Sigmoid colon (tissue), 7 donors: ENCODE data around the gene PLOD3. TPM values are rescaled to one million over a fixed set of nuclear protein-coding genes. Genes with fewer than 3 reads are reported as not detected.
"Not testable (repeated sequence)": the region's sequence is repeated elsewhere in the genome, so short reads cannot be mapped to it uniquely, and the experiment has no call there.

Experiments
- DNase-seq: peaks from one replicate; pipeline ENCODE4 v3.0.0-alpha.2; 2019
- H3K27ac ChIP-seq, 4 donors: fragments of 200-600 bp; sonication (generic); one replicate each; pipeline ENCODE4 v1.5.1; 2016 to 2019; ENCODE audit warnings: mild to moderate bottlenecking in 1 of 4
- H3K27me3 ChIP-seq, 3 donors: fragments of 200-600 bp; sonication (generic); one replicate each; pipeline ENCODE4 v1.5.1; 2019; ENCODE audit warnings: mild to moderate bottlenecking in 1 of 3
- H3K36me3 ChIP-seq, 4 donors: fragments of 200-600 bp; sonication (generic); one replicate each; pipeline ENCODE4 v1.5.1; 2016 to 2019
- H3K4me1 ChIP-seq, 4 donors: fragments of 200-600 bp; sonication (generic); one replicate each; pipeline ENCODE4 v1.5.1; 2017 to 2019
- H3K4me3 ChIP-seq, 4 donors: fragments of 200-600 bp; sonication (generic); one replicate each; pipeline ENCODE4 v1.5.1; 2017 to 2019; ENCODE audit warnings: mild to moderate bottlenecking in 2 of 4, moderate library complexity in 1 of 4
- H3K9me3 ChIP-seq, 4 donors: fragments of 200-600 bp in 3 of 4; sonication (generic) in 3 of 4; one replicate each; pipeline versions ENCODE4 v1.5.1 to v1.6.1; 2013 to 2019
- CTCF ChIP-seq, 4 experiments: fragments of 450-650 bp in 3 of 4; fragments of 200-600 bp in 1 of 4; IDR thresholded peaks; one replicate each; pipeline ENCODE4 v1.5.1; 2016 to 2019; ENCODE audit warnings: antibody characterized with exemption in 4 of 4, mild to moderate bottlenecking in 3 of 4, moderate library complexity in 2 of 4
- EP300 ChIP-seq, 4 donors: sonication (generic); formaldehyde crosslinking; IDR thresholded peaks; one replicate each; pipeline ENCODE4 v1.6.1; 2017; ENCODE audit warnings: antibody characterized with exemption in 4 of 4
- POLR2A ChIP-seq, 2 donors: fragments of 450-650 bp; IDR thresholded peaks; one replicate each; pipeline ENCODE4 v1.6.1; 2016; ENCODE audit warnings: antibody characterized with exemption in 2 of 2, mild to moderate bottlenecking in 2 of 2, moderate library complexity in 2 of 2
- POLR2AphosphoS5 ChIP-seq, 4 donors: sonication (generic); formaldehyde crosslinking; IDR thresholded peaks; one replicate each; pipeline ENCODE4 v1.6.1; 2017; ENCODE audit warnings: antibody characterized with exemption in 4 of 4
- WGBS, 2 donors: extraction: QIAGEN DNeasy Blood & Tissue Kit; methylation state at CpG; one replicate each; pipeline ENCODE4 v1.1.7; 2013; 5-methylcytosine and 5-hydroxymethylcytosine counted together
- intact Hi-C: fragments of 100-400 bp; cut with DNase I; formaldehyde crosslinking; loops from one replicate; pipeline ENCODE4 v1.15.1; 2023
- polyA plus RNA-seq, 3 donors: library from polyadenylated mRNA; stranded (reverse); fragments of 200-250 nt; gene quantifications; one replicate each; pipeline ENCODE4 v1.2.3, GENCODE V29; 2013
- total RNA-seq, 4 donors: library from RNA; depleted of rRNA; stranded (reverse); fragments of >200 nt; gene quantifications; one replicate each; pipeline ENCODE4 v1.1.0, GENCODE V29; 2016
- donor health status: healthy with polysubstance abuse.
- donor health status: Bipolar disorder and iron deficiency.
- donor health status: healthy.

PLOD3 gene
- total and polyA plus RNA-seq, 7 donors, result 18.0 to 57.3 (median 26.0) TPM

DNA sequence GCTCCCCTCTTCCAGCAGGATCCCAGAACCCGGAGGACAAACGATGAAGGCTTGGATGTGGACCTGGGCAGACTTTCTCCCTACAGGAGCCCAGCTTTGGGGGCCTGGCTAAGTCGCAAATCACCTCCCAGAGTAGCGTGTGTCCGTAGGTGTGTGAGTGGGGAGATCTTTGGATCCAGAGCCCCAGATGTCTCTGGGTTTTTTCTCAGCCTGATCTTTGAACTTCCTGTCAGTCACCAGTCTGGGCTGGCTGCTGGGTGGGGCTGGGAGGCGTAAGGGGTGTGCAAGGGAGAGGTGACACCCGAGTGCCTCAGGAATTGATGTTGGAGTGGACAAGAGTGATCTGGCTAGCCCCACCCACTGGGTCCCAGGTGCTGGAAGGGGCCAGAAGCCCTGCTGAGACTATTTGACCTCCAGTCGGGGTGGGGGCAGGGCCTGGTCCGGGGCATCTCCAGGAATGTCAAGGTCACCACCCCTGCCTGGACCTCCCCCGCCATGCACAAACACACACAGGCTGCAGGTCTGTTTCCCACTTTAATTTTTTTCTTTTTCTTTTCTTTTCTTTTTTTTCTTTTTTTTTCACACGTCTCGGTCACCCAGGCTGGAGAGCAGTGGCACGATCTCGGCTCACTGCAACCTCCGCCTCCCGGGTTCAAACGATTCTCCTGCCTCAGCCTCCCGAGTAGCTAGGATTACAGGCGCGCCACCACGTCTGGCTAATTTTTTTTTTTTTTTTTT is 16.4 kb downstream of the PLOD3 start, which contains the start of gene MOGAT3:
Gene MOGAT3, minus strand, starts transcription at position 175 of the 738 bp plus-strand sequence. CDS start 182 bp downstream, outside the sequence.
- intact Hi-C loops, result no loop called here
- peaks cover 0 to 11% (median 10%) of the 10 kb centered on the region in 4 donors for H3K4me1 ChIP-seq
- H3K36me3 ChIP-seq, result peaks cover 0 to 2% (median 0%) of the 10 kb centered on the region in 4 donors
- TF ChIP-seq POLR2A (IDR thresholded peaks at IDR 0.05), result peak in 1 of 2 donors; percentile 47
- no peak for TF ChIP-seq EP300 (IDR thresholded peaks at IDR 0.05)
- no peaks in the 10 kb centered on the region for H3K9me3 ChIP-seq
- H3K27me3 ChIP-seq, result peaks cover 19 to 79% (median 33%) of the 10 kb centered on the region in 3 donors
- H3K4me3 ChIP-seq, result peak within 1 kb of the TSS in 2 of 4 donors; percentile 5 to 7
- no peak for DNase-seq
- no peak within 1 kb of the TSS for H3K27ac ChIP-seq
- WGBS, 2 donors, result 6 to 23% methylated on average over 21 of the region's 21 CpGs

DNA sequence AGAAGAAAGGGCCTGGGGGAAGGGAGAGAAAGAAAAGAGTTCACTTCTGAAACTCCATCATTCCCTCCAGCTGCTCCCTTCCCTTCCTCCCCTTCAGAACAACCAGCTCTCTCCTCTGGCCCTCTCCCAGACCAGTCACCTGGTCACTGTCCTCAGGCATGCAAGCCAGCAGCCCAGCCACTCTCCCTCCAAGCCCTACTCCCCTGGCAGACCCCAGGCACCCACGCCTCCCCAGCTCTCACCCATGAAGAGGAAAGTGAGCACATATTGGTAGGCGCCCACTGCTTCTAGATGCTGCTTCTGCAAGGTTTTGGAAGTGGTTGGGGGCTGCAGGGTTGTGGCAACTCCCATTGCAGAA is 16.9 kb downstream of the PLOD3 start:
- Histone ChIP-seq H3K27ac (no peak overlapping the region), H3K4me3 (no peak overlapping the region), H3K9me3 (no peaks in the 10 kb centered on the region), H3K27me3 (peaks cover 19 to 85% (median 33%) of the 10 kb centered on the region in 3 donors), H3K36me3 (no peaks in the 10 kb centered on the region), H3K4me1 (peaks cover 0 to 11% (median 10%) of the 10 kb centered on the region in 4 donors)
- no peak for DNase-seq
- no peak for TF ChIP-seq EP300 (IDR thresholded peaks at IDR 0.05)
- 67 to 77% methylated on average over 2 of the region's 2 CpGs for WGBS, 2 donors
- intact Hi-C loops, result no loop called here

- intact Hi-C loops, result loop anchor here (10.0 kb wide), 1 partner anchor 55 kb away; no protein-coding TSS in a partner anchor
- Histone ChIP-seq H3K4me1 (peaks cover 0 to 11% (median 10%) of the 10 kb centered on the region in 4 donors), H3K27me3 (peaks cover 19 to 89% (median 33%) of the 10 kb centered on the region in 3 donors)
- WGBS, 2 donors, result 95% methylated on average over 10 of the region's 10 CpGs
- H3K4me3 ChIP-seq, H3K36me3 ChIP-seq, H3K9me3 ChIP-seq, DNase-seq, H3K27ac ChIP-seq: not testable (repeated sequence)
Observed at GRCh38 chr7:101199522-101199921, 17.9 kb downstream of the PLOD3 start.

DNA sequence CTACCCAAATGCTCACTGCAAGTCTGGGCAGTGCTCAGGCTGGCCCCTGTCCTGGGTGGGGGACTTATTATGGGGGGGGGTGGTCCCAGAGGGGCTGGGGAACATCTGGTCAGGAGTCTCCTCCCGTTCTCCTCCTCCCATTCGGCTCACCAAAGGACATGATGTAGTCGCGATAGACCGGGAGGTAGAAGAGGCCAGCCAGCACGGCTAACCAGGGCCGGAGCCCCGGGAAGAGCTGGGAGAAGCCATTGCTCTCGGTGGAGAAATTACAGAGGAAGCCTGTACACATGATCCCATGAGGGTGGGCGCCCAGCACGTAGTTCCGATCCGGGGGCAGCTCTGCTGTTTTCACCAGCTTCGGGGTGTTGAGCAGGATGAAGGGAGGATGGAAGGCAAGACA is 18.9 kb downstream of the PLOD3 start:
- Histone ChIP-seq H3K27ac (no peak overlapping the region), H3K4me1 (peaks cover 0 to 11% (median 10%) of the 10 kb centered on the region in 4 donors), H3K9me3 (no peaks in the 10 kb centered on the region), H3K27me3 (peaks cover 19 to 94% (median 33%) of the 10 kb centered on the region in 3 donors), H3K4me3 (no peak overlapping the region), H3K36me3 (no peaks in the 10 kb centered on the region)
- TF ChIP-seq CTCF (IDR thresholded peaks at IDR 0.05) (no peak), EP300 (IDR thresholded peaks at IDR 0.05) (no peak), POLR2AphosphoS5 (IDR thresholded peaks at IDR 0.05) (no peak), POLR2A (IDR thresholded peaks at IDR 0.05) (no peak)
- no peak for DNase-seq
- 78 to 92% methylated on average over 14 of the region's 14 CpGs for WGBS, 2 donors
- intact Hi-C loops, result loop anchor here (10.0 kb wide), 1 partner anchor 54 kb away; no protein-coding TSS in a partner anchor

GRCh38 chr7:101197991-101198390 is 19.4 kb downstream of the PLOD3 start:
- TF ChIP-seq POLR2AphosphoS5 (IDR thresholded peaks at IDR 0.05) (no peak), CTCF (IDR thresholded peaks at IDR 0.05) (no peak)

DNA sequence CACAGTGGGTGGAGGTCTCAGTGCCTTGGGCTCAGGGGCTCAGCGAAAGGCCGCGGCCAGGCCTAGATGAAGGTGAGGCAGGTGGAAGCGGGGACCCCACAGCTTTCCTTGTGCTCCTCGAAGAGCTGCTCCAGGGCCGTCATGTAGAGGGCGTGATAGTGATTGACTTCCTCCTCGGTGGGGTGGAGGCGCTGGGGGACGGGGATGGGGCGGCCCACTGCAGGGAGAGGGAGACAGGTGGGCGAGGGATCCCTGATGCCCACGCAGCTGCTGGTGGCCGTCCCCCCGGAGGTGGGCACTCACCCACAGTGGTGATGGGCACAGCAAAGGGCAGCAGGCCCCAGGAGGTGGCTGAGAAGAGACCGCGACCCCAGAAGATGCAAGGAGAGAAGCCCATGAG is 21.5 kb downstream of the PLOD3 start:
- Histone ChIP-seq H3K36me3 (no peaks in the 10 kb centered on the region), H3K27ac (no peak overlapping the region), H3K9me3 (no peaks in the 10 kb centered on the region), H3K27me3 (peaks cover 2 to 71% (median 16%) of the 10 kb centered on the region in 3 donors), H3K4me3 (no peak overlapping the region), H3K4me1 (no peaks in the 10 kb centered on the region)
- intact Hi-C loops, result loop anchor here (10.0 kb wide), 1 partner anchor 51 kb away; no protein-coding TSS in a partner anchor
- 87 to 93% methylated on average over 17 of the region's 17 CpGs for WGBS, 2 donors
- DNase-seq, result no peak
- no peak for TF ChIP-seq POLR2A (IDR thresholded peaks at IDR 0.05)
- TF ChIP-seq POLR2AphosphoS5 (IDR thresholded peaks at IDR 0.05), result no peak
- TF ChIP-seq EP300 (IDR thresholded peaks at IDR 0.05), result no peak
- no peak for TF ChIP-seq CTCF (IDR thresholded peaks at IDR 0.05)

More at GRCh38 chr7:101197991-101198390, 19.4 kb downstream of the PLOD3 start:
- Histone ChIP-seq H3K27me3 (peaks cover 19 to 92% (median 33%) of the 10 kb centered on the region in 3 donors), H3K4me1 (peaks cover 0 to 11% (median 10%) of the 10 kb centered on the region in 4 donors), H3K4me3 (no peak overlapping the region), H3K36me3 (no peaks in the 10 kb centered on the region), H3K27ac (no peak overlapping the region), H3K9me3 (no peaks in the 10 kb centered on the region)
- intact Hi-C loops, result loop anchor here (10.0 kb wide), 1 partner anchor 53 kb away; no protein-coding TSS in a partner anchor
- 83 to 92% methylated on average over 21 of the region's 21 CpGs for WGBS, 2 donors
- no peak for DNase-seq
